HEK293 (cell line): ENCODE measurements around the gene DDX49.
A peak's percentile ranks its signal among the peaks of the same experiment; 100 is the strongest.

Experiments used
- CTCF ChIA-PET: fragments of 350-600 bp; formaldehyde crosslinking; extraction: SDS; loops from one replicate; lab custom pipeline; 2021; ENCODE audit warnings: antibody characterized with exemption; lab: Yijun Ruan, JAX
- POLR2A ChIA-PET: fragments of 300-600 bp; formaldehyde crosslinking; extraction: SDS; loops from one replicate; lab custom pipeline; 2020; ENCODE audit warnings: antibody characterized with exemption, inconsistent platforms; lab: Yijun Ruan, JAX
- H3K27ac ChIP-seq: fragments of 200-500 bp; sonication (Bioruptor generic); 2 replicates; pipeline ENCODE4 v1.5.1; 2014; ENCODE audit warnings: low read depth, low read length, control low read depth, inconsistent platforms; ENCODE audit errors: extremely low read depth
- H3K36me3 ChIP-seq, 2 experiments: fragments of 200-500 bp in 1 of 2; sonication (Bioruptor generic) in 1 of 2; 1 replicate in 1 of 2; 2 replicates in 1 of 2; pipeline ENCODE4 v1.5.1; 2014 to 2017; ENCODE audit warnings: inconsistent platforms in 2 of 2, low read length in 2 of 2; ENCODE audit not compliant: control insufficient read depth in 2 of 2, insufficient read depth in 1 of 2
- H3K4me1 ChIP-seq: fragments of 200-500 bp; sonication (Bioruptor generic); 2 replicates; pipeline ENCODE4 v1.5.1; 2014; ENCODE audit warnings: mild to moderate bottlenecking, low read length, inconsistent platforms; ENCODE audit not compliant: control insufficient read depth, insufficient read depth
- H3K4me3 ChIP-seq: 2 replicates; pipeline ENCODE4 v1.5.1; 2011; ENCODE audit warnings: low read depth, mild to moderate bottlenecking, control low read depth, low read length, moderate library complexity
- H3K9me3 ChIP-seq: fragments of 200-500 bp; sonication (Bioruptor generic); 2 replicates; pipeline ENCODE4 v1.5.1; 2014; ENCODE audit warnings: low read depth, low read length, inconsistent platforms; ENCODE audit not compliant: control insufficient read depth, insufficient read depth
- EGR2 ChIP-seq: fragments of 450-650 bp; formaldehyde crosslinking; IDR thresholded peaks from 2 replicates; pipeline ENCODE4 v1.5.1; 2016; ENCODE audit warnings: low read depth, missing biosample characterization, missing genetic modification characterization
- GLIS1 ChIP-seq: fragments of 450-650 bp; formaldehyde crosslinking; IDR thresholded peaks from 2 replicates; pipeline ENCODE4 v1.5.1; 2016; ENCODE audit warnings: missing biosample characterization, missing genetic modification characterization
- KLF9 ChIP-seq: fragments of 450-650 bp; formaldehyde crosslinking; IDR thresholded peaks from 2 replicates; pipeline ENCODE4 v1.5.1; 2016; ENCODE audit warnings: missing biosample characterization, missing genetic modification characterization, low read depth
- MEIS1 ChIP-seq: sonication (generic); formaldehyde crosslinking; IDR thresholded peaks from 2 replicates; pipeline ENCODE4 v1.8.1; 2022; ENCODE audit warnings: missing genetic modification reagents, mild to moderate bottlenecking, borderline replicate concordance
- TCF7L2 ChIP-seq: IDR thresholded peaks from 2 replicates; pipeline ENCODE4 v1.6.1; 2011; ENCODE audit warnings: low read depth, mild to moderate bottlenecking, inconsistent platforms, low read length, moderate library complexity, borderline replicate concordance
- ZFHX2 ChIP-seq: fragments of 450-650 bp; formaldehyde crosslinking; conservative IDR thresholded peaks from 2 replicates; pipeline ENCODE4 v1.5.1; 2016; ENCODE audit warnings: missing biosample characterization, missing genetic modification characterization
- ZNF133 ChIP-seq: fragments of 450-650 bp; formaldehyde crosslinking; IDR thresholded peaks from 2 replicates; pipeline ENCODE4 v1.5.1; 2016; ENCODE audit warnings: missing biosample characterization, missing genetic modification characterization
- ZNF302 ChIP-seq: fragments of 450-650 bp; formaldehyde crosslinking; IDR thresholded peaks from 2 replicates; pipeline ENCODE4 v1.5.1; 2016; ENCODE audit warnings: missing biosample characterization, missing genetic modification characterization, low read depth
- ZNF335 ChIP-seq: fragments of 450-650 bp; formaldehyde crosslinking; conservative IDR thresholded peaks from 2 replicates; pipeline ENCODE4 v1.5.1; 2016; ENCODE audit warnings: missing biosample characterization, missing genetic modification characterization
- ZNF366 ChIP-seq: fragments of 450-650 bp; formaldehyde crosslinking; conservative IDR thresholded peaks from 2 replicates; pipeline ENCODE4 v1.5.1; 2016; ENCODE audit warnings: missing biosample characterization, missing genetic modification characterization
- ZNF37A ChIP-seq: fragments of 450-650 bp; IDR thresholded peaks from 2 replicates; pipeline ENCODE4 v1.5.1; 2018; ENCODE audit warnings: missing biosample characterization, missing genetic modification characterization
- ZNF394 ChIP-seq: fragments of 450-650 bp; formaldehyde crosslinking; IDR thresholded peaks from 2 replicates; pipeline ENCODE4 v1.5.1; 2016; ENCODE audit warnings: missing biosample characterization, missing genetic modification characterization, mild to moderate bottlenecking, moderate library complexity, borderline replicate concordance
- ZNF398 ChIP-seq: fragments of 450-650 bp; formaldehyde crosslinking; IDR thresholded peaks from 2 replicates; pipeline ENCODE4 v1.5.1; 2017; ENCODE audit warnings: missing biosample characterization, missing genetic modification characterization
- ZNF521 ChIP-seq: fragments of 450-650 bp; formaldehyde crosslinking; IDR thresholded peaks from 2 replicates; pipeline ENCODE4 v1.5.1; 2017; ENCODE audit warnings: missing biosample characterization, mild to moderate bottlenecking, missing genetic modification characterization
- ZNF561 ChIP-seq: fragments of 450-650 bp; IDR thresholded peaks from 2 replicates; pipeline ENCODE4 v1.5.1; 2018; ENCODE audit warnings: missing biosample characterization, missing genetic modification characterization, borderline replicate concordance
- ZNF610 ChIP-seq: fragments of 450-650 bp; formaldehyde crosslinking; IDR thresholded peaks from 2 replicates; pipeline ENCODE4 v1.5.1; 2016; ENCODE audit warnings: missing biosample characterization, missing genetic modification characterization, borderline replicate concordance
- ZNF660 ChIP-seq: fragments of 450-650 bp; IDR thresholded peaks from 2 replicates; pipeline ENCODE4 v1.5.1; 2018; ENCODE audit warnings: missing biosample characterization, mild to moderate bottlenecking, missing genetic modification characterization
- TF ChIP-seq, protein P1 (sequence below): fragments of 450-650 bp; formaldehyde crosslinking; IDR thresholded peaks from 2 replicates; pipeline ENCODE4 v1.5.1; 2016; ENCODE audit warnings: missing biosample characterization, missing genetic modification characterization
- TF ChIP-seq, protein P2 (sequence below): fragments of 450-650 bp; formaldehyde crosslinking; optimal IDR thresholded peaks from 2 replicates; pipeline ENCODE3; 2016; ENCODE audit warnings: missing biosample characterization, mild to moderate bottlenecking, missing genetic modification characterization
- TF ChIP-seq, protein P3 (sequence below): fragments of 450-650 bp; formaldehyde crosslinking; IDR thresholded peaks from 2 replicates; pipeline ENCODE4 v1.5.1; 2016; ENCODE audit warnings: missing biosample characterization, missing genetic modification characterization

Gene DDX49

DNA sequence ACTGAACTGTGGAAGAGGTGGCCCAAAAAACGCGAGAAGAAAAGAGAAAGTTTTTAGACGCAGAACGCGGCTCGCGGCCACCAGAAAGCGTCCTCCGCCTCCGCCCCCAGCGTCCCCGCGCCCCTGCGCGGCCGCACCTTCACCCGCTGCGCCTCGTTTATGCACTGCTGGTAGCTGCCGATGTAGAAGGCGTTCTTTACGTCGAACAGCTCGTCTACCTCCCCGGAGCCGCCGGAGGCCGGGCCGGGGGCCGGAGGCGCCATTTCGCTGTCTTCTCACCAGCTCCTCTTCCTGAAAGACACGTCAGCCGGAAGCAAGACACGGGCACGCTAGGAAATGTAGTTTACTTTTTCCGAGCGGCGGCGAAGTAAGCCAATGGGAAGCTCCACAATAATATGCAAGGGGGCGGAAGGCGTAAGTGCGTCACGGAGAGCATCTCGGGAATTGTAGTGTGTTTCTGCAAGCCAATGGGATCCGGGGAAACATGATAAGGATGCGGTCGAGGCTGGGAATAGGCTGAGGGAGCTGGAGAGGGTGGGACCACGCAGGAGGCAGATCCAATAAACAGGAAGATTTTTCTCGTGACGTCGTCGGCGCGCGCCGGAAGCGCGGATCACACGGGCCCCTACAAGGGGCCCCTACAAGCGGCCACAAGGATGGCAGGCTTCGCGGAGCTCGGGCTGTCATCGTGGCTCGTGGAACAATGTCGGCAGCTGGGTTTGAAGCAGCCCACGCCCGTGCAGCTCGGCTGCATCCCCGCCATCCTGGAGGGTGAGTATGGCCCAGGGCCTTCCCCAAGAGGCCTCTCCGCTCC is at the start of gene DDX49, which contains the start of gene COPE (continued):
- TF ChIP-seq, protein P1, sequence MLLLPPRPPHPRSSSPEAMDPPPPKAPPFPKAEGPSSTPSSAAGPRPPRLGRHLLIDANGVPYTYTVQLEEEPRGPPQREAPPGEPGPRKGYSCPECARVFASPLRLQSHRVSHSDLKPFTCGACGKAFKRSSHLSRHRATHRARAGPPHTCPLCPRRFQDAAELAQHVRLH (tag by site-specific recombination), result no peak
- TF ChIP-seq ZNF335 (peak; percentile 32; the same call in 1 of the 2 replicates), ZFHX2 (tag by site-specific recombination) (no peak; the same call in 1 of the 2 replicates), ZNF398 (tag by site-specific recombination) (no peak), ZNF302 (tag by site-specific recombination) (no peak), ZNF37A (no peak)
- TF ChIP-seq, protein P2, sequence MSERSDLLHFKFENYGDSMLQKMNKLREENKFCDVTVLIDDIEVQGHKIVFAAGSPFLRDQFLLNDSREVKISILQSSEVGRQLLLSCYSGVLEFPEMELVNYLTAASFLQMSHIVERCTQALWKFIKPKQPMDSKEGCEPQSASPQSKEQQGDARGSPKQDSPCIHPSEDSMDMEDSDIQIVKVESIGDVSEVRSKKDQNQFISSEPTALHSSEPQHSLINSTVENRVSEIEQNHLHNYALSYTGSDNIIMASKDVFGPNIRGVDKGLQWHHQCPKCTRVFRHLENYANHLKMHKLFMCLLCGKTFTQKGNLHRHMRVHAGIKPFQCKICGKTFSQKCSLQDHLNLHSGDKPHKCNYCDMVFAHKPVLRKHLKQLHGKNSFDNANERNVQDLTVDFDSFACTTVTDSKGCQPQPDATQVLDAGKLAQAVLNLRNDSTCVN (tag by site-specific recombination), result peak; percentile 76

DNA sequence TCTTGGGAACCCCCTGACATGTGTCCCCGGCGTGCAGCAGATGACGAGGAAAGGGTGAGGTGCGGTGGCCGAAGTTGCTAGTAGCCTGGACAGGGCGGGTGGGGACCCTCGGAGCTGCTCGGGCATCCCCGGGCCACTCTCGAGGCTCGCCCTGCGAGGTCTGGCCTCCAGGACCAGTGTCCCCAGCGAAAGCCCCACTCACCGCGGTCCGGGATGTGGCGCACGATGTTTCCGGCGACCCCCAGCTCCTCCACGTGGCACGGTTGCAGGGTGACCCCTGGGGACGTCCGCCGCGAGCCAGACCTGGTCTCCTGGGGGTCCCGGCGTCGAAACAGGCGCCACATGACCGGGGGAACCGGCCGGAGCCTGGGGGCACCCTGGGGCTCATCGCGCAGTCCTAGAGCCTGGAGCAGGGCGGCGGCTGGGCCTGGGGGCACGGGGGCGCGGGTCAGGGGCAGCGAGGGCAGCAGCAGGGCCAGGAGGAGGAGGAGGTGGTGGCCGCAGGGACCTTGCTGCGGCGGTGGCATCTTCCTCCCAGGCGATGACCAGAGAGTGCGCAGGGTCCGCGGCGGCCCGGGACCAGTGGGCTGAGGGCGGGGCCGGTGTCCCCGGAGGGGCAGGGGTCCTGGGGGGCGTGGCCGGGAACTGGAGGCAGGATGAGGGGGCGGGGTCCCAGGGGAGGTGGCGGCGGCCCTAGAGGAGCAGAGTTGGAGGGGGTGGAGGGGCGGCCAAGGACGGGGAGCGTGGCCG is 49.6 kb upstream of the DDX49 start:
- POLR2A ChIA-PET, result no interaction called here
- no peak for TF ChIP-seq MEIS1 (CRISPR knock-in tag)
- TF ChIP-seq KLF9, result peak; percentile 31; the same call in 1 of the 2 replicates
- CTCF ChIA-PET, result no interaction called here
- peaks cover 0 to 47% of the 10 kb centered on the region in 2 experiments; a peak in 1 of 3 replicates for H3K36me3 ChIP-seq
- H3K4me1 ChIP-seq, result peaks cover 5% of the 10 kb centered on the region
- no peak overlapping the region for H3K27ac ChIP-seq
- no peaks in the 10 kb centered on the region for H3K9me3 ChIP-seq
- H3K4me3 ChIP-seq, result no peak overlapping the region

GRCh38 chr19:18870531-18871172 is 48.9 kb upstream of the DDX49 start:
- no peak overlapping the region for H3K27ac ChIP-seq
- peaks cover 0 to 44% of the 10 kb centered on the region in 2 experiments; a peak in 1 of 3 replicates for H3K36me3 ChIP-seq
- H3K4me3 ChIP-seq, result no peak overlapping the region
- peaks cover 5% of the 10 kb centered on the region for H3K4me1 ChIP-seq
- H3K9me3 ChIP-seq, result no peaks in the 10 kb centered on the region
- CTCF ChIA-PET, result interaction anchor here (0.7 to 1.6 kb wide), 3 partner anchors 9 to 14 kb away, joined by 3 to 5 read pairs (median 4); no protein-coding TSS in a partner anchor
- POLR2A ChIA-PET, result interaction anchor here (1.2 kb wide), 1 partner anchor 9 kb away, joined by 7 read pairs; no protein-coding TSS in a partner anchor
- TF ChIP-seq ZNF133 (tag by site-specific recombination) (no peak), ZNF366 (tag by site-specific recombination) (peak; percentile 50; the same call in 1 of the 2 replicates), ZNF561 (tag by site-specific recombination) (no peak), ZNF610 (tag by site-specific recombination) (no peak), ZNF394 (no peak), EGR2 (tag by site-specific recombination) (peak; percentile 91), ZNF521 (no peak), TCF7L2 (no peak), GLIS1 (no peak), ZNF660 (tag by site-specific recombination) (no peak), ZNF398 (tag by site-specific recombination) (peak; percentile 20; the same call in 1 of the 2 replicates)
- TF ChIP-seq, protein P3, sequence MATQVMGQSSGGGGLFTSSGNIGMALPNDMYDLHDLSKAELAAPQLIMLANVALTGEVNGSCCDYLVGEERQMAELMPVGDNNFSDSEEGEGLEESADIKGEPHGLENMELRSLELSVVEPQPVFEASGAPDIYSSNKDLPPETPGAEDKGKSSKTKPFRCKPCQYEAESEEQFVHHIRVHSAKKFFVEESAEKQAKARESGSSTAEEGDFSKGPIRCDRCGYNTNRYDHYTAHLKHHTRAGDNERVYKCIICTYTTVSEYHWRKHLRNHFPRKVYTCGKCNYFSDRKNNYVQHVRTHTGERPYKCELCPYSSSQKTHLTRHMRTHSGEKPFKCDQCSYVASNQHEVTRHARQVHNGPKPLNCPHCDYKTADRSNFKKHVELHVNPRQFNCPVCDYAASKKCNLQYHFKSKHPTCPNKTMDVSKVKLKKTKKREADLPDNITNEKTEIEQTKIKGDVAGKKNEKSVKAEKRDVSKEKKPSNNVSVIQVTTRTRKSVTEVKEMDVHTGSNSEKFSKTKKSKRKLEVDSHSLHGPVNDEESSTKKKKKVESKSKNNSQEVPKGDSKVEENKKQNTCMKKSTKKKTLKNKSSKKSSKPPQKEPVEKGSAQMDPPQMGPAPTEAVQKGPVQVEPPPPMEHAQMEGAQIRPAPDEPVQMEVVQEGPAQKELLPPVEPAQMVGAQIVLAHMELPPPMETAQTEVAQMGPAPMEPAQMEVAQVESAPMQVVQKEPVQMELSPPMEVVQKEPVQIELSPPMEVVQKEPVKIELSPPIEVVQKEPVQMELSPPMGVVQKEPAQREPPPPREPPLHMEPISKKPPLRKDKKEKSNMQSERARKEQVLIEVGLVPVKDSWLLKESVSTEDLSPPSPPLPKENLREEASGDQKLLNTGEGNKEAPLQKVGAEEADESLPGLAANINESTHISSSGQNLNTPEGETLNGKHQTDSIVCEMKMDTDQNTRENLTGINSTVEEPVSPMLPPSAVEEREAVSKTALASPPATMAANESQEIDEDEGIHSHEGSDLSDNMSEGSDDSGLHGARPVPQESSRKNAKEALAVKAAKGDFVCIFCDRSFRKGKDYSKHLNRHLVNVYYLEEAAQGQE (tag by site-specific recombination), result no peak
